HEK293 (cell line): ENCODE measurements around the gene HDHD3.

Source experiments
- CTCF ChIA-PET: fragments of 350-600 bp; formaldehyde crosslinking; extraction: SDS; loops from one replicate; lab custom pipeline; 2021; ENCODE audit warnings: antibody characterized with exemption; lab: Yijun Ruan, JAX
- POLR2A ChIA-PET: fragments of 300-600 bp; formaldehyde crosslinking; extraction: SDS; loops from one replicate; lab custom pipeline; 2020; ENCODE audit warnings: antibody characterized with exemption, inconsistent platforms; lab: Yijun Ruan, JAX
- H3K27ac ChIP-seq: fragments of 200-500 bp; sonication (Bioruptor generic); 2 replicates; pipeline ENCODE4 v1.5.1; 2014; ENCODE audit warnings: low read depth, low read length, control low read depth, inconsistent platforms; ENCODE audit errors: extremely low read depth
- H3K36me3 ChIP-seq, 2 experiments: fragments of 200-500 bp in 1 of 2; sonication (Bioruptor generic) in 1 of 2; 1 replicate in 1 of 2; 2 replicates in 1 of 2; pipeline ENCODE4 v1.5.1; 2014 to 2017; ENCODE audit warnings: inconsistent platforms in 2 of 2, low read length in 2 of 2; ENCODE audit not compliant: control insufficient read depth in 2 of 2, insufficient read depth in 1 of 2
- H3K4me1 ChIP-seq: fragments of 200-500 bp; sonication (Bioruptor generic); 2 replicates; pipeline ENCODE4 v1.5.1; 2014; ENCODE audit warnings: mild to moderate bottlenecking, low read length, inconsistent platforms; ENCODE audit not compliant: control insufficient read depth, insufficient read depth
- H3K4me3 ChIP-seq: 2 replicates; pipeline ENCODE4 v1.5.1; 2011; ENCODE audit warnings: low read depth, mild to moderate bottlenecking, control low read depth, low read length, moderate library complexity
- H3K9me3 ChIP-seq: fragments of 200-500 bp; sonication (Bioruptor generic); 2 replicates; pipeline ENCODE4 v1.5.1; 2014; ENCODE audit warnings: low read depth, low read length, inconsistent platforms; ENCODE audit not compliant: control insufficient read depth, insufficient read depth
- BCL6B ChIP-seq: fragments of 450-650 bp; formaldehyde crosslinking; IDR thresholded peaks from 2 replicates; pipeline ENCODE4 v1.5.1; 2017; ENCODE audit warnings: missing biosample characterization, missing genetic modification characterization
- GLI2 ChIP-seq: fragments of 450-650 bp; formaldehyde crosslinking; IDR thresholded peaks from 2 replicates; pipeline ENCODE4; 2017; ENCODE audit warnings: missing biosample characterization, missing genetic modification characterization, low read depth, borderline replicate concordance
- HIC1 ChIP-seq: fragments of 450-650 bp; formaldehyde crosslinking; IDR thresholded peaks from 2 replicates; pipeline ENCODE4 v1.5.1; 2016; ENCODE audit warnings: missing biosample characterization, missing genetic modification characterization
- INSM2 ChIP-seq: fragments of 450-650 bp; formaldehyde crosslinking; IDR thresholded peaks from 2 replicates; pipeline ENCODE4 v1.5.1; 2016; ENCODE audit warnings: missing biosample characterization, missing genetic modification characterization
- WT1 ChIP-seq: fragments of 450-650 bp; formaldehyde crosslinking; IDR thresholded peaks from 2 replicates; pipeline ENCODE4 v1.5.1; 2016; ENCODE audit warnings: missing biosample characterization, missing genetic modification characterization
- ZBTB10 ChIP-seq: fragments of 450-650 bp; formaldehyde crosslinking; IDR thresholded peaks from 2 replicates; pipeline ENCODE4 v1.5.1; 2016; ENCODE audit warnings: missing biosample characterization, missing genetic modification characterization
- ZBTB17 ChIP-seq: fragments of 450-650 bp; formaldehyde crosslinking; IDR thresholded peaks from 2 replicates; pipeline ENCODE4 v1.5.1; 2016; ENCODE audit warnings: missing biosample characterization, missing genetic modification characterization
- ZBTB44 ChIP-seq: fragments of 450-650 bp; IDR thresholded peaks from 2 replicates; pipeline ENCODE4 v1.5.1; 2018; ENCODE audit warnings: missing biosample characterization, mild to moderate bottlenecking, missing genetic modification characterization
- ZFP3 ChIP-seq: fragments of 450-650 bp; formaldehyde crosslinking; IDR thresholded peaks from 2 replicates; pipeline ENCODE4 v1.5.1; 2016; ENCODE audit warnings: low read depth, missing biosample characterization, missing genetic modification characterization
- ZNF114 ChIP-seq: fragments of 450-650 bp; formaldehyde crosslinking; IDR thresholded peaks from 2 replicates; pipeline ENCODE4 v1.5.0; 2017; ENCODE audit warnings: missing biosample characterization, missing genetic modification characterization
- ZNF16 ChIP-seq: fragments of 450-650 bp; formaldehyde crosslinking; IDR thresholded peaks from 2 replicates; pipeline ENCODE4 v1.5.1; 2016; ENCODE audit warnings: low read depth, missing biosample characterization, missing genetic modification characterization
- ZNF169 ChIP-seq: fragments of 450-650 bp; formaldehyde crosslinking; IDR thresholded peaks from 2 replicates; pipeline ENCODE4 v1.5.1; 2016; ENCODE audit warnings: missing biosample characterization, missing genetic modification characterization
- ZNF174 ChIP-seq: fragments of 450-650 bp; formaldehyde crosslinking; IDR thresholded peaks from 2 replicates; pipeline ENCODE4 v1.5.0; 2017; ENCODE audit warnings: missing biosample characterization, mild to moderate bottlenecking, missing genetic modification characterization
- ZNF202 ChIP-seq: fragments of 450-650 bp; formaldehyde crosslinking; IDR thresholded peaks from 2 replicates; pipeline ENCODE4 v1.5.1; 2016; ENCODE audit warnings: missing biosample characterization, missing genetic modification characterization, borderline replicate concordance
- ZNF214 ChIP-seq: fragments of 450-650 bp; formaldehyde crosslinking; IDR thresholded peaks from 2 replicates; pipeline ENCODE4 v1.5.1; 2017; ENCODE audit warnings: missing biosample characterization, mild to moderate bottlenecking, missing genetic modification characterization, borderline replicate concordance
- ZNF26 ChIP-seq: fragments of 450-650 bp; formaldehyde crosslinking; IDR thresholded peaks from 2 replicates; pipeline ENCODE4 v1.5.1; 2016; ENCODE audit warnings: missing biosample characterization, missing genetic modification characterization
- ZNF362 ChIP-seq: fragments of 450-650 bp; formaldehyde crosslinking; IDR thresholded peaks from 2 replicates; pipeline ENCODE4 v1.5.1; 2016; ENCODE audit warnings: missing biosample characterization, missing genetic modification characterization
- ZNF629 ChIP-seq: fragments of 450-650 bp; formaldehyde crosslinking; IDR thresholded peaks from 2 replicates; pipeline ENCODE4 v1.5.1; 2017; ENCODE audit warnings: missing biosample characterization, missing genetic modification characterization
- ZNF660 ChIP-seq: fragments of 450-650 bp; IDR thresholded peaks from 2 replicates; pipeline ENCODE4 v1.5.1; 2018; ENCODE audit warnings: missing biosample characterization, mild to moderate bottlenecking, missing genetic modification characterization
- ZNF664 ChIP-seq: fragments of 450-650 bp; formaldehyde crosslinking; IDR thresholded peaks from 2 replicates; pipeline ENCODE4 v1.5.1; 2016; ENCODE audit warnings: missing biosample characterization, missing genetic modification characterization
- ZNF792 ChIP-seq: fragments of 450-650 bp; formaldehyde crosslinking; IDR thresholded peaks from 2 replicates; pipeline ENCODE4 v1.5.1; 2016; ENCODE audit warnings: missing biosample characterization, missing genetic modification characterization
- ZNF843 ChIP-seq: fragments of 450-650 bp; formaldehyde crosslinking; IDR thresholded peaks from 2 replicates; pipeline ENCODE4 v1.5.1; 2016; ENCODE audit warnings: missing biosample characterization, missing genetic modification characterization

HDHD3 gene

GRCh38 chr9:113372059-113372458 lies 4.7 kb downstream of the HDHD3 start:
- H3K36me3 ChIP-seq = peaks cover 0 to 32% of the 10 kb centered on the region in 2 experiments; a peak in 2 of 3 replicates

GRCh38 chr9:113370806-113371325 lies 5.9 kb downstream of the HDHD3 start:
- Histone ChIP-seq H3K4me1 (no peaks in the 10 kb centered on the region), H3K4me3 (no peak overlapping the region), H3K9me3 (no peaks in the 10 kb centered on the region), H3K36me3 (peaks cover 0 to 32% of the 10 kb centered on the region in 2 experiments; a peak in 2 of 3 replicates), H3K27ac (no peak overlapping the region)
- POLR2A ChIA-PET = interaction anchor here (0.7 to 0.8 kb wide), 2 partner anchors 22 to 545 kb away, joined by 3 read pairs; partner anchors contain the start of gene BSPRY
- CTCF ChIA-PET = interaction anchor here (0.6 to 0.7 kb wide), 2 partner anchors 16 to 148 kb away, joined by 3 to 4 read pairs; no protein-coding TSS in a partner anchor
- no peak for TF ChIP-seq HIC1 (tag by site-specific recombination)
- no peak for TF ChIP-seq BCL6B (tag by site-specific recombination)
- TF ChIP-seq ZNF26 = no peak
- TF ChIP-seq ZNF843 (tag by site-specific recombination) = no peak
- TF ChIP-seq ZNF660 (tag by site-specific recombination) = no peak
- no peak for TF ChIP-seq ZBTB10 (tag by site-specific recombination)
- no peak for TF ChIP-seq WT1 (tag by site-specific recombination)
- TF ChIP-seq ZNF792 (tag by site-specific recombination) = no peak
- TF ChIP-seq GLI2 = no peak
- TF ChIP-seq, all 188 proteins: peak for 0

More at GRCh38 chr9:113372059-113372458, 4.7 kb downstream of the HDHD3 start:
- H3K9me3 ChIP-seq = no peaks in the 10 kb centered on the region
- CTCF ChIA-PET = interaction anchor here (0.6 kb wide), 1 partner anchor 55 kb away, joined by 4 read pairs; no protein-coding TSS in a partner anchor
- no peak overlapping the region for H3K27ac ChIP-seq
- no peak overlapping the region for H3K4me3 ChIP-seq
- no peaks in the 10 kb centered on the region for H3K4me1 ChIP-seq
- POLR2A ChIA-PET = no interaction called here
- no peak for TF ChIP-seq ZNF114
- no peak for TF ChIP-seq ZFP3 (tag by site-specific recombination)
- TF ChIP-seq ZNF169 (tag by site-specific recombination) = no peak
- TF ChIP-seq INSM2 (tag by site-specific recombination) = no peak
- no peak for TF ChIP-seq ZNF362 (tag by site-specific recombination)
- TF ChIP-seq ZNF214 (tag by site-specific recombination) = no peak
- TF ChIP-seq ZNF174 (tag by site-specific recombination) = no peak
- TF ChIP-seq ZBTB44 (tag by site-specific recombination) = no peak
- no peak for TF ChIP-seq ZNF202
- TF ChIP-seq ZBTB17 (tag by site-specific recombination) = no peak
- TF ChIP-seq ZNF664 (tag by site-specific recombination) = no peak
- no peak for TF ChIP-seq ZNF629 (tag by site-specific recombination)
- no peak for TF ChIP-seq ZNF16 (tag by site-specific recombination)
- TF ChIP-seq, all 188 proteins: peak for 0
